GM18508 (cell line): Measurements from ENCODE around the gene ELAVL2.

Source experiments
- ATAC-seq: cut with Tn5 transposase; IDR thresholded peaks from one replicate; pipeline ENCODE4 v1.9.1; 2021; ENCODE audit warnings: moderate number of reproducible peaks; ENCODE audit not compliant: insufficient read depth, unreplicated experiment

The ELAVL2 gene

GRCh38 chr9:23774266-23774665, 51.8 kb downstream of the ELAVL2 start:
- ATAC-seq, result no peak

GRCh38 chr9:23772385-23772783, 53.7 kb downstream of the ELAVL2 start:
- ATAC-seq, result no peak

GRCh38 chr9:23771746-23772384, 54.2 kb downstream of the ELAVL2 start:
- no peak for ATAC-seq

- ATAC-seq, result no peak
These were observed 56.6 kb downstream of the ELAVL2 start for GRCh38 chr9:23769307-23769935.

- ATAC-seq, result no peak
These were observed 57.2 kb downstream of the ELAVL2 start for GRCh38 chr9:23768861-23769260.

- ATAC-seq, result no peak
These were observed 59.4 kb downstream of the ELAVL2 start for GRCh38 chr9:23766613-23767012.

GRCh38 chr9:23765561-23765960, 60.5 kb downstream of the ELAVL2 start:
- no peak for ATAC-seq

- no peak for ATAC-seq
These were observed 61.8 kb downstream of the ELAVL2 start for GRCh38 chr9:23764219-23764618.

- no peak for ATAC-seq
These were observed 71.5 kb downstream of the ELAVL2 start for GRCh38 chr9:23754551-23754950.

- no peak for ATAC-seq
These were observed 73.2 kb downstream of the ELAVL2 start for GRCh38 chr9:23752859-23753258.

- ATAC-seq, result no peak
These were observed 74.4 kb downstream of the ELAVL2 start for GRCh38 chr9:23751633-23752032.

GRCh38 chr9:23750808-23751207, 75.2 kb downstream of the ELAVL2 start:
- no peak for ATAC-seq

- no peak for ATAC-seq
These were observed 78.7 kb downstream of the ELAVL2 start for GRCh38 chr9:23747088-23748075.

- no peak for ATAC-seq
These were observed 79.7 kb downstream of the ELAVL2 start for GRCh38 chr9:23746317-23746716.

- no peak for ATAC-seq
These were observed 83.0 kb downstream of the ELAVL2 start for GRCh38 chr9:23743036-23743435.

GRCh38 chr9:23741351-23741750, 84.7 kb downstream of the ELAVL2 start:
- ATAC-seq, result no peak

GRCh38 chr9:23740531-23740930, 85.5 kb downstream of the ELAVL2 start:
- ATAC-seq, result no peak

GRCh38 chr9:23739753-23740152, 86.3 kb downstream of the ELAVL2 start:
- ATAC-seq, result no peak

- ATAC-seq, result no peak
These were observed 89.7 kb downstream of the ELAVL2 start for GRCh38 chr9:23736293-23736692.

GRCh38 chr9:23733495-23734078, 92.5 kb downstream of the ELAVL2 start:
- ATAC-seq, result no peak

- no peak for ATAC-seq
These were observed 94.7 kb downstream of the ELAVL2 start for GRCh38 chr9:23731353-23731752.
